PC-9 (cell line): ENCODE data around the gene NRARP. TPM values are rescaled to one million over a fixed set of nuclear protein-coding genes. Genes with fewer than 3 reads are reported as not detected.

ENCODE experiments used
- BruUV-seq: library from RNA; stranded (reverse); fragments of 400-500 nt; replicated peaks from 2 replicates; lab custom pipeline; 2021; lab: Mats Ljungman, UMichigan
- CTCF ChIA-PET: fragments of 300-600 bp; sonication (Branson Sonifier 250); formaldehyde crosslinking; loops from one replicate; lab custom pipeline; 2022; ENCODE audit warnings: antibody characterized with exemption; lab: Charles Lee
- POLR2A ChIA-PET: fragments of 300-600 bp; sonication (Branson Sonifier 250); formaldehyde crosslinking; loops from one replicate; lab custom pipeline; 2022; ENCODE audit warnings: antibody characterized with exemption; ENCODE audit not compliant: unreplicated experiment; lab: Charles Lee
- DNase-seq, 2 experiments: peaks; one replicate each; pipeline versions ENCODE4 v3.0.0 to v3.0.0-alpha.2; 2015 to 2022; ENCODE audit warnings: mixed read lengths in 1 of 2
- H2AFZ ChIP-seq: fragments of 200-600 bp; sonication (generic); 2 replicates; pipeline ENCODE4 v1.8.1; 2017; ENCODE audit warnings: antibody characterized with exemption
- H3F3A ChIP-seq: fragments of 200-600 bp; sonication (generic); 2 replicates; pipeline ENCODE4 v1.8.1; 2017; ENCODE audit warnings: antibody characterized with exemption, mild to moderate bottlenecking, low read depth; ENCODE audit not compliant: insufficient read depth
- H3K27ac ChIP-seq: fragments of 200-600 bp; sonication (generic); 2 replicates; pipeline ENCODE4 v1.6.1; 2016; ENCODE audit warnings: mixed run types
- H3K27me3 ChIP-seq: fragments of 200-600 bp; sonication (generic); 2 replicates; pipeline ENCODE4 v1.6.1; 2016; ENCODE audit warnings: low read depth, mixed run types; ENCODE audit not compliant: insufficient read depth
- H3K36me3 ChIP-seq: fragments of 200-600 bp; sonication (generic); 2 replicates; pipeline ENCODE4 v1.6.1; 2016; ENCODE audit warnings: low read depth, mixed run types
- H3K4me1 ChIP-seq: fragments of 200-600 bp; sonication (generic); replicated peaks from 2 replicates; pipeline ENCODE4 v1.6.1; 2016; ENCODE audit warnings: mixed run types; ENCODE audit not compliant: insufficient read depth
- H3K4me2 ChIP-seq: fragments of 200-600 bp; sonication (generic); 2 replicates; pipeline ENCODE4 v1.6.1; 2017; ENCODE audit warnings: mixed run types
- H3K4me3 ChIP-seq: fragments of 200-600 bp; sonication (generic); 2 replicates; pipeline ENCODE4 v1.6.1; 2016; ENCODE audit warnings: mixed run types
- H3K79me2 ChIP-seq: fragments of 200-600 bp; sonication (generic); 2 replicates; pipeline ENCODE4 v1.6.1; 2017; ENCODE audit warnings: low read depth, mixed run types
- H3K9me2 ChIP-seq: fragments of 200-600 bp; sonication (generic); 2 replicates; pipeline ENCODE4 v1.8.1; 2017; ENCODE audit warnings: mild to moderate bottlenecking; ENCODE audit not compliant: insufficient read depth
- H3K9me3 ChIP-seq: fragments of 200-600 bp; sonication (generic); 2 replicates; pipeline ENCODE4 v1.8.1; 2016; ENCODE audit warnings: low read depth; ENCODE audit not compliant: insufficient read depth
- H4K20me1 ChIP-seq: fragments of 200-600 bp; sonication (generic); 2 replicates; pipeline ENCODE4 v1.8.1; 2017; ENCODE audit not compliant: insufficient read depth
- EZH2 ChIP-seq: fragments of 200-600 bp; sonication (generic); IDR thresholded peaks from 2 replicates; pipeline ENCODE4 v1.8.0; 2017; ENCODE audit warnings: antibody characterized with exemption, low read depth
- intact Hi-C: fragments of 100-400 bp; cut with micrococcal nuclease; formaldehyde crosslinking; loops from one replicate; pipeline ENCODE4 v1.10.0; 2022; ENCODE audit not compliant: unreplicated experiment
- total RNA-seq: library from RNA; stranded (reverse); gene quantifications from 2 replicates; pipeline ENCODE4 v1.2.3, GENCODE V29; 2021
- TF ChIP-seq, protein P1 (sequence below): fragments of 200-600 bp; sonication (generic); conservative IDR thresholded peaks from 2 replicates; pipeline ENCODE4 v1.6.1; 2017; ENCODE audit warnings: mixed run types, antibody characterized with exemption, mild to moderate bottlenecking, moderate library complexity

The NRARP gene
- total RNA-seq, 1 experiment from 2014 or later: 20.6 TPM

DNA sequence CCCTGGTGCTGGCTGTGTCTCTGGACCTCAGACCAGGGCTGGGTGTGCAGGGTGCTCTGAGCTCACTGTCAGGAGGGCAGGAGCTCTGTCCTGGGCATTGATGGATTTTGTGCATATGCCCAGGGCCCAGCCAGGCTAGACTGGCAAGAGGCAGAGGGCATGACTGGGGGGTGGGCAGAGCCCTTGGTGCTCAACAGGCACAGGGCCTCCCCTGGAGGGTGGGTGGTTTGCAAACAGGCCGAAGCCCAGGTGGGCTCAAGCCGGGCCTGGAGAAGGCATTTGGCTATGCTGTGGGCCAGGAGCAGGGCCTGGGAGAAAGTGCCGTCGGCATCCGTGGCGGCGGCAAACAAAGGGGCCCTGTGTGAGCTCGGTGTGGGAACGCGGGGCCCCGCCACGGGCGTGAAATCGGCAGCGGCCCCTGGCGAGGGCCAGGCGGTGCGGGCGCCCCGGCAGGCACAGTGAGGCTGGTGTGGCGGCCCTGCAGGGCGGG lies 1.9 kb upstream of the NRARP start:
- Histone ChIP-seq H3K36me3 (no peaks in the 10 kb centered on the region), H4K20me1 (peaks cover 11% of the 10 kb centered on the region), H3K4me3 (no peak overlapping the region), H3K4me1 (peaks cover 20% of the 10 kb centered on the region), H3K4me2 (no peak overlapping the region), H3F3A (peaks cover 27% of the 10 kb centered on the region; the same call in 1 of the 2 replicates), H3K9me3 (no peaks in the 10 kb centered on the region), H3K9me2 (no peaks in the 10 kb centered on the region), H2AFZ (no peak overlapping the region), H3K79me2 (peaks cover 21% of the 10 kb centered on the region), H3K27ac (no peak overlapping the region), H3K27me3 (no peaks in the 10 kb centered on the region)
- DNase-seq: no peak
- intact Hi-C loops: loop anchor here (5.0 kb wide), 1 partner anchor 223 kb away; no protein-coding TSS in a partner anchor
- POLR2A ChIA-PET: interaction anchor here (0.6 kb wide), 1 partner anchor 356 kb away, joined by 3 read pairs; no protein-coding TSS in a partner anchor
- no TSS peak for BruUV-seq
- TF ChIP-seq EZH2: no peak
- TF ChIP-seq, protein P1, sequence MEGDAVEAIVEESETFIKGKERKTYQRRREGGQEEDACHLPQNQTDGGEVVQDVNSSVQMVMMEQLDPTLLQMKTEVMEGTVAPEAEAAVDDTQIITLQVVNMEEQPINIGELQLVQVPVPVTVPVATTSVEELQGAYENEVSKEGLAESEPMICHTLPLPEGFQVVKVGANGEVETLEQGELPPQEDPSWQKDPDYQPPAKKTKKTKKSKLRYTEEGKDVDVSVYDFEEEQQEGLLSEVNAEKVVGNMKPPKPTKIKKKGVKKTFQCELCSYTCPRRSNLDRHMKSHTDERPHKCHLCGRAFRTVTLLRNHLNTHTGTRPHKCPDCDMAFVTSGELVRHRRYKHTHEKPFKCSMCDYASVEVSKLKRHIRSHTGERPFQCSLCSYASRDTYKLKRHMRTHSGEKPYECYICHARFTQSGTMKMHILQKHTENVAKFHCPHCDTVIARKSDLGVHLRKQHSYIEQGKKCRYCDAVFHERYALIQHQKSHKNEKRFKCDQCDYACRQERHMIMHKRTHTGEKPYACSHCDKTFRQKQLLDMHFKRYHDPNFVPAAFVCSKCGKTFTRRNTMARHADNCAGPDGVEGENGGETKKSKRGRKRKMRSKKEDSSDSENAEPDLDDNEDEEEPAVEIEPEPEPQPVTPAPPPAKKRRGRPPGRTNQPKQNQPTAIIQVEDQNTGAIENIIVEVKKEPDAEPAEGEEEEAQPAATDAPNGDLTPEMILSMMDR: no peak; the same call in 1 of the 2 replicates
- CTCF ChIA-PET: interaction anchor here (1.5 kb wide), 1 partner anchor 9 kb away, joined by 5 read pairs; no protein-coding TSS in a partner anchor

DNA sequence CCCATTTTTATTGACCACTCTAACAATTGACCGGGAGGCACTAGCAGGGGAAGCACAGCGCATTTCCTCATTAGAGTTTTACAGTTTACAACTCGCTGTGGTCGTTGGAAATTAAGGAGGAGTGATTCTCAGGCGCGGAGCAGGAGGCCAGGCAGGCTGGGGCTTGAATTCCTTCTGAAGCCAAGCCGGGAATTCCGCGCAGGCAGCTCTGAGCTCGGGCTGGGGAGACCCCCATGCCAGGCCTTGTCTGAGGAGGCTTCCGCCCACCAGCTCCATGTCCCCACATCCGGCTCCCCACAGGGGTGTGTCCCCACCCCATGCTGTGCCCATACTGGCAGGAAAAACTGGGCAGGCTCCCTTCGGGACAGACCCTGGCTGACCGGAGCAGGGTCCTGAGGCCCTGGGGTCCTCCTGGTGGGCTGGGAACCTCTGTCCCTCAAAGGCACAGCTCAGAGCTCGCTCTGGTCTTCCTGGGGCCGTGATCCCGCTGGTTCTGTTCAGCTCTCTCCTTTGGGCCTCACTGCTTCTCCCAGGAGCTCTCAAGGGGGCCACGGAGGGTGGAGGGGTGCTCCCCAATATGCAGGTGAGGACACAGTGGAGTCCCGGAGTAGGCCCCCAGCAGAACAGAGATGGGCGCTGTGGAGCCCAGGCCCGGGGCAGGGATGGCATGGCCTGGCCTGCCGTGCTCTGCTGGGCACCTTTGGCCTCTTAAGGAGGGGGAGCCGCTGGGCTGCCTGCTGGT lies 1.3 kb upstream of the NRARP start:
- H4K20me1 ChIP-seq: peaks cover 14% of the 10 kb centered on the region
- TF ChIP-seq EZH2: no peak
- TF ChIP-seq, protein P1: no peak
- no peaks in the 10 kb centered on the region for H3K36me3 ChIP-seq
- H3K4me1 ChIP-seq: peaks cover 20% of the 10 kb centered on the region
- H3K27me3 ChIP-seq: no peaks in the 10 kb centered on the region
- H3K27ac ChIP-seq: peak overlapping the region; percentile 59
- H3K4me3 ChIP-seq: peak overlapping the region; percentile 69
- BruUV-seq: TSS peak; percentile 64
- H3F3A ChIP-seq: peaks cover 27% of the 10 kb centered on the region; the same call in 1 of the 2 replicates
- peak overlapping the region; percentile 75; the same call in 1 of the 2 replicates for H2AFZ ChIP-seq
- H3K79me2 ChIP-seq: peaks cover 22% of the 10 kb centered on the region
- H3K9me3 ChIP-seq: no peaks in the 10 kb centered on the region
- DNase-seq: no peak
- intact Hi-C loops: loop anchor here (5.0 kb wide), 1 partner anchor 224 kb away; no protein-coding TSS in a partner anchor
- CTCF ChIA-PET: interaction anchor here (1.5 to 2.2 kb wide), 2 partner anchors 9 to 13 kb away, joined by 5 to 6 read pairs; no protein-coding TSS in a partner anchor
- peak overlapping the region; percentile 89 for H3K4me2 ChIP-seq
- POLR2A ChIA-PET: no interaction called here
- no peaks in the 10 kb centered on the region for H3K9me2 ChIP-seq

DNA sequence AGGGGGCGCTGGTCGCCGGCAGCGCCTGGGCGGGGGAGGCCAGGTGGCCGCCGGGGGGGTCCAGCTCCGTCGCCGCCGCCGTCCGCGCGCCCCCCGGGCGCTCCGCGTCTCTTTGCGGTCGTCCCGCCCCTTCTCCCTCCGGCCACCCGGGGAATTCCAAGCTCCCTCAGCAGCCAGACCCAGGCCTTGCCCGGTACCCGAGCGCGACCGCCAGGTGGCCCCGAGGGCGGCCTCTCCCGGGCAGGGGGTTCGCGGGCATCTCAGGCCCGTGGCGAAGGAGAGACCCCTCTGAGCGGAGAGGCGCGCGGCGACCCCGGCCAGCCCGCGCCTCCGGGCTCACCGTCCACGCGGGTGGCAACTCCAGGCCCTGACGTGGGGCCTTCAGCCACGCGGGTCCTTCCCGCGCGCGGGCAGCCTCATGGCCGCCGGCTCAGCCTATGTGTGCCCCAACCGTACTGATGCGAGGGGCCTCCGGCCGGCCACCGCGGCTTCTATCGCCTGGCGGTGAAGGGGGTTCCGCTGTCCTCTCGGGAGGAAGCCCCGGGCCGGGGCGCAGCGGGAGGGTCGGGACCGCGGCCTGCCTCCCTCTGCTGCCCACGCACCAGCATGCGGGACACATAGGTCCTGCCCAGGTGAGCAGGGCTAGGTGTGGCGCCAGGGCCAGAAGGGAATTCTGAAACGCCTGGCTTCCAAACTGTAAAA lies 529 bp upstream of the NRARP start:
- Histone ChIP-seq H3K9me3 (no peaks in the 10 kb centered on the region), H3K4me3 (peak overlapping the region; percentile 69), H3K4me2 (peak overlapping the region; percentile 89), H3K27me3 (no peaks in the 10 kb centered on the region), H3K9me2 (no peaks in the 10 kb centered on the region), H3K36me3 (no peaks in the 10 kb centered on the region), H3K4me1 (peaks cover 20% of the 10 kb centered on the region), H3F3A (peaks cover 27% of the 10 kb centered on the region; the same call in 1 of the 2 replicates), H3K79me2 (peaks cover 22% of the 10 kb centered on the region), H4K20me1 (peaks cover 14% of the 10 kb centered on the region), H2AFZ (peak overlapping the region; percentile 75), H3K27ac (peak overlapping the region; percentile 59)
- DNase-seq: no peak
- intact Hi-C loops: loop anchor here (5.0 kb wide), 1 partner anchor 225 kb away; no protein-coding TSS in a partner anchor
- POLR2A ChIA-PET: interaction anchor here (0.6 to 1.7 kb wide), 7 partner anchors 8 to 370 kb away, joined by 3 to 12 read pairs (median 3); partner anchors contain the start of genes EXD3, MAN1B1, NOXA1 and TOR4A
- CTCF ChIA-PET: interaction anchor here (0.5 to 2.2 kb wide), 9 partner anchors 8 to 139 kb away, joined by 3 to 10 read pairs (median 5); partner anchors contain the start of gene TOR4A
- no peak for TF ChIP-seq EZH2
- TF ChIP-seq, protein P1: peak; percentile 65; the same call in 1 of the 2 replicates
- no TSS peak for BruUV-seq
